Measurements from ENCODE around the gene SNAI3. TPM values are rescaled to one million over a fixed set of nuclear protein-coding genes. Genes with fewer than 3 reads are reported as not detected.

SNAI3 gene
- total RNA-seq, 1 donor from 2014 or later = 2.7 TPM

DNA sequence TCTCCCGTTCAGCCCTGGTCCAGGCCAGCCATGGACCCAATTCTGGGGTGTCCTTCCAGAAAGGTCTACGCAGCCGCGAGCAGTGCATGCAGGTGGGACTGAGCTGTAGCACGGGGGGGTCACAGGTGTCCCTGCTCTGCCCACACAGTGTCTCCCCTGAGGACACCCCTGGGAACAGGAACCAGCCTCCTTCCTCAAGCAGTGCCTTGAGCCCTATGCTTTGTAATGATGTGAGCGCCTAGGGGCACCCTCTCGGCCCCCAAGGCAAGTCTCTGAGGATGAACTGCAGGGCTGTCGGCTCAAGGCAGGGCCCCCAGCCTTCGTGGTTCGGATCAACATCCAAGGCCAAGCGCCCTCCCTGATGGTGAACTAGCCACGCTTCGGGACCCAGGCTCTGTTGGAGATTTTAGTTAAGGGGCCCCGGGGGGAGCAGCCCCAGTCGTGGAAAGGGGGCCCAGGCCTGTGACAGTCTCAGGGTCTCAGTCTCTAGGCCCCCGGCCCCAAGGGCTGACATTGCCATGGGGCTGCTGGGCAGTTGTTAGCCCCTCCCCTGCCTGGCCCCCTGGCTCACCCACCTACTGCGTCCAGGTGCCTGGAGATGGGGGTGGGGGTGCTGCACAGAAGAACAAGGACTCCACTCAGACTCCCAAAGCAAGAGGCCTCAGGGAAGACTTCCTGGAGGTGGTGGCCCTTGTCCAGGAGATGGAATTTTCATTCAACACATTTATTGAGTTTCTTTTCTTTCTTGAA is 45.6 kb downstream of the SNAI3 start:
- TF ChIP-seq, protein P1, sequence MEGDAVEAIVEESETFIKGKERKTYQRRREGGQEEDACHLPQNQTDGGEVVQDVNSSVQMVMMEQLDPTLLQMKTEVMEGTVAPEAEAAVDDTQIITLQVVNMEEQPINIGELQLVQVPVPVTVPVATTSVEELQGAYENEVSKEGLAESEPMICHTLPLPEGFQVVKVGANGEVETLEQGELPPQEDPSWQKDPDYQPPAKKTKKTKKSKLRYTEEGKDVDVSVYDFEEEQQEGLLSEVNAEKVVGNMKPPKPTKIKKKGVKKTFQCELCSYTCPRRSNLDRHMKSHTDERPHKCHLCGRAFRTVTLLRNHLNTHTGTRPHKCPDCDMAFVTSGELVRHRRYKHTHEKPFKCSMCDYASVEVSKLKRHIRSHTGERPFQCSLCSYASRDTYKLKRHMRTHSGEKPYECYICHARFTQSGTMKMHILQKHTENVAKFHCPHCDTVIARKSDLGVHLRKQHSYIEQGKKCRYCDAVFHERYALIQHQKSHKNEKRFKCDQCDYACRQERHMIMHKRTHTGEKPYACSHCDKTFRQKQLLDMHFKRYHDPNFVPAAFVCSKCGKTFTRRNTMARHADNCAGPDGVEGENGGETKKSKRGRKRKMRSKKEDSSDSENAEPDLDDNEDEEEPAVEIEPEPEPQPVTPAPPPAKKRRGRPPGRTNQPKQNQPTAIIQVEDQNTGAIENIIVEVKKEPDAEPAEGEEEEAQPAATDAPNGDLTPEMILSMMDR (IDR thresholded peaks at IDR 0.05) = no peak
- H3K27me3 Mint-ChIP-seq = no peaks in the 10 kb centered on the region
- intact Hi-C loops (cut with micrococcal nuclease) = loop anchor here (1.0 kb wide), 1 partner anchor 11 kb away; the partner anchor contains the start of gene CYBA
- peaks cover 84% of the 10 kb centered on the region for H3K4me1 Mint-ChIP-seq
- DNase-seq = no peak
- ChIA-PET CTCF (no interaction called here), POLR2A (interaction anchor here (1.8 to 5.7 kb wide), 3 partner anchors 9 to 44 kb away, joined by 8 to 102 read pairs (median 9); partner anchors contain the start of genes CYBA and MVD)
- peak overlapping the region; percentile 54 for H3K27ac Mint-ChIP-seq
- peak; percentile 26 for ATAC-seq (ENCODE audit: low read depth)
- peak overlapping the region; percentile 67 for H3K4me3 Mint-ChIP-seq
- H3K36me3 Mint-ChIP-seq (ENCODE audit: low read depth) = peaks cover 30% of the 10 kb centered on the region
- no peaks in the 10 kb centered on the region for H3K9me3 Mint-ChIP-seq

DNA sequence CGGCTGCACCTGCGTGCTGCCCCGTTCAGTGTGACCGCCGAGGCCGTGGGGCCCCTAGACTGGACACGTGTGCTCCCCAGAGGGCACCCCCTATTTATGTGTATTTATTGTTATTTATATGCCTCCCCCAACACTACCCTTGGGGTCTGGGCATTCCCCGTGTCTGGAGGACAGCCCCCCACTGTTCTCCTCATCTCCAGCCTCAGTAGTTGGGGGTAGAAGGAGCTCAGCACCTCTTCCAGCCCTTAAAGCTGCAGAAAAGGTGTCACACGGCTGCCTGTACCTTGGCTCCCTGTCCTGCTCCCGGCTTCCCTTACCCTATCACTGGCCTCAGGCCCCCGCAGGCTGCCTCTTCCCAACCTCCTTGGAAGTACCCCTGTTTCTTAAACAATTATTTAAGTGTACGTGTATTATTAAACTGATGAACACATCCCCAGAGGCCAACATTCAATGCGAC is 46.2 kb downstream of the SNAI3 start:
- TF ChIP-seq, protein P1 (IDR thresholded peaks at IDR 0.05) = no peak
- no peaks in the 10 kb centered on the region for H3K27me3 Mint-ChIP-seq
- ATAC-seq (ENCODE audit: low read depth) (peak; percentile 5), DNase-seq (no peak)
- intact Hi-C loops (cut with micrococcal nuclease) = loop anchor here (1.0 kb wide), 1 partner anchor 11 kb away; the partner anchor contains the start of gene CYBA
- peak overlapping the region; percentile 67 for H3K4me3 Mint-ChIP-seq
- CTCF ChIA-PET = interaction anchor here (1.9 kb wide), 1 partner anchor 45 kb away, joined by 5 read pairs; no protein-coding TSS in a partner anchor
- peak overlapping the region; percentile 54 for H3K27ac Mint-ChIP-seq
- peaks cover 84% of the 10 kb centered on the region for H3K4me1 Mint-ChIP-seq
- peaks cover 26% of the 10 kb centered on the region for H3K36me3 Mint-ChIP-seq (ENCODE audit: low read depth)
- POLR2A ChIA-PET = interaction anchor here (0.6 to 5.7 kb wide), 4 partner anchors 9 to 49 kb away, joined by 3 to 102 read pairs (median 8); partner anchors contain the start of genes CYBA and MVD
- no peaks in the 10 kb centered on the region for H3K9me3 Mint-ChIP-seq

DNA sequence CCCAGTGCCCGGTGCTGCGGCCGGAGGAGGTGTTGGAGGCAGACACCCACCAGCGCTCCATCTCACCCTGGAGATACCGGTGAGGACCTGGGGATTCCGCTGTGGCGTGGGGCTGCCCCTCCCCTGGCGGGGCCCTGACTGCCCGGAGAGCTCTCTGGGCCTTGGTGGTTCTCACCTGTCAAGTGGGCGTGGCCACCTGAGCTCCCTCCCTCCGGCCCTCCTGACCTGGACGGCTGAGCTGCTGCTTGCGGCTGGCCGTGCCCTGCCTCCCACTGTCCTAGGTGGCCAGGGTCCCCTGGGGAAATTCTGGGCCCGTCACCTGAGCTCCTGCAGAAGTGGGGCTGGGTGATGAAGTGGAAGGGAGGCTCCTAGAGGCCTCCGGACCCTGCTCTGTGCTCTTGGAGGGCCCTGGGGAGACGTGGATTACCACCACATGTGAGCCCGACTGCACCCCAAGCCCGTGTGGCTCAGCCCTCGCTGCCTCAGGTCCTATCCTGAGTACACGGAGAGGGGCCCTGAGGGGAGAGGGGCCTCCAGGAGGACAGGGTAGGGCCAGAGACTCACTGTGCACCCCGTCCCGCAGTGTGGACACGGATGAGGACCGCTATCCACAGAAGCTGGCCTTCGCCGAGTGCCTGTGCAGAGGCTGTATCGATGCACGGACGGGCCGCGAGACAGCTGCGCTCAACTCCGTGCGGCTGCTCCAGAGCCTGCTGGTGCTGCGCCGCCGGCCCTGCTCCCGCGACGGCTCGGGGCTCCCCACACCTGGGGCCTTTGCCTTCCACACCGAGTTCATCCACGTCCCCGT is 46.9 kb downstream of the SNAI3 start:
- ChIA-PET POLR2A (interaction anchor here (0.6 to 5.7 kb wide), 6 partner anchors 10 to 61 kb away, joined by 3 to 102 read pairs (median 6); partner anchors contain the start of genes CYBA and MVD), CTCF (interaction anchor here (0.8 to 1.9 kb wide), 3 partner anchors 46 to 98 kb away, joined by 3 to 5 read pairs (median 4); no protein-coding TSS in a partner anchor)
- intact Hi-C loops (cut with micrococcal nuclease) = loop anchor here (1.0 to 10.0 kb wide), 4 partner anchors 12 to 1255 kb away; partner anchors contain the start of genes CYBA, FBXO31, PIEZO1 and ZNF778
- DNase-seq = peak; percentile 40
- no peak overlapping the region for H3K4me3 Mint-ChIP-seq
- H3K9me3 Mint-ChIP-seq = no peaks in the 10 kb centered on the region
- H3K27ac Mint-ChIP-seq = peak overlapping the region; percentile 54
- H3K36me3 Mint-ChIP-seq (ENCODE audit: low read depth) = peaks cover 19% of the 10 kb centered on the region
- peaks cover 80% of the 10 kb centered on the region for H3K4me1 Mint-ChIP-seq
- TF ChIP-seq, protein P1 (IDR thresholded peaks at IDR 0.05) = no peak
- H3K27me3 Mint-ChIP-seq = no peaks in the 10 kb centered on the region
- peak; percentile 25 for ATAC-seq (ENCODE audit: low read depth)

DNA sequence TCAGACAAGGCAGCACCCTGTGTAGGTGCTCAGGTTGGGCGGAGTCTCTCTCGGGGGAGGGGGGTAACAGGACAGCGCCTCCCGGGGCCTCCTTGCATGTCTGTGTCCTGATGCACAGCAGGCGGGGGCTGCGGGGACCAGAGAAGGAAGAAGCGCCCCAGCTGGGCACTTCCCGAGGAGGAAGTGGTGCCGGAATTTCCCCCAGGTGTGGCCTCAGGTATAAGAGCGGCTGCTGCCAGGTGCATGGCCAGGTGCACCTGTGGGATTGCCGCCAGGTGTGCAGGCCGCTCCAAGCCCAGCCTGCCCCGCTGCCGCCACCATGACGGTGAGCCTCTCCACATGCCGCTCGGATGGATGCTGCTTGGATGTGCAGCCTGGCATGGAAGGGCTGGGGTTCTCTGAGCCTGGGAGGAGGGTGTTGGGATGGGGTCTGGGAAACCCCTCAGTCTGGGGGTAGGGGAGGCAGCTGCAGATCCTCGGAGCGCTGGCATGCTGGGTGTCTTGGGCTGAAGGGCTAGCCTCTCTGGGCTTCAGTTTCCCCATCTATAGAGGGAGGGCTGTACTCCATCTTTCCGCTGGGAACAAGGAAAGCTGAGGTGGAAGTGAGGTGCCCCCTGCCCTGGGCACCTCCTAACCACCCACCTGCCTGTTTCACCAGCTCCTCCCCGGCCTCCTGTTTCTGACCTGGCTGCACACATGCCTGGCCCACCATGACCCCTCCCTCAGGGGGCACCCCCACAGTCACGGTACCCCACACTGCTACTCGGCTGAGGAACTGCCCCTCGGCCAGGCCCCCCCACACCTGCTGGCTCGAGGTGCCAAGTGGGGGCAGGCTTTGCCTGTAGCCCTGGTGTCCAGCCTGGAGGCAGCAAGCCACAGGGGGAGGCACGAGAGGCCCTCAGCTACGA is 47.7 kb downstream of the SNAI3 start, which contains the start of gene IL17C:
IL17C (plus strand) TSS at position 250 of the 908 bp plus-strand sequence; CDS start at position 320, 70 bp downstream.
- DNase-seq (peak; percentile 39), ATAC-seq (ENCODE audit: low read depth) (no peak)
- Mint-ChIP-seq H3K27me3 (no peaks in the 10 kb centered on the region), H3K4me3 (peak within 1 kb of the TSS; percentile 38), H3K27ac (peak within 1 kb of the TSS; percentile 18), H3K4me1 (peaks cover 74% of the 10 kb centered on the region), H3K9me3 (no peaks in the 10 kb centered on the region), H3K36me3 (ENCODE audit: low read depth) (peaks cover 11% of the 10 kb centered on the region)
- TF ChIP-seq, protein P1 (IDR thresholded peaks at IDR 0.05) = no peak
- POLR2A ChIA-PET = interaction anchor here (0.6 to 5.7 kb wide), 7 partner anchors 11 to 831 kb away, joined by 3 to 102 read pairs (median 5); partner anchors contain the start of genes CYBA and MVD
- CTCF ChIA-PET = interaction anchor here (0.8 to 1.9 kb wide), 3 partner anchors 47 to 99 kb away, joined by 3 to 5 read pairs (median 4); no protein-coding TSS in a partner anchor
- intact Hi-C loops (cut with micrococcal nuclease) = loop anchor here (10.0 kb wide), 3 partner anchors 146 to 1254 kb away; partner anchors contain the start of genes FBXO31, PIEZO1 and ZNF778
